HL-60/S4 treated with retinoic acid at 250 ng/mL for 4 days and 3 days (cell line): ENCODE results near the gene KCNT2.

ENCODE experiments used
- in situ Hi-C: fragments of 300-500 bp; cut with MboI; formaldehyde crosslinking; loops from 2 replicates; pipeline ENCODE4 v1.7.0; 2022; ENCODE audit warnings: low sequenced_read_pairs

The KCNT2 gene

GRCh38 chr1:196450143-196451095 is 157.8 kb downstream of the KCNT2 start:
- in situ Hi-C loops = no loop called here

DNA sequence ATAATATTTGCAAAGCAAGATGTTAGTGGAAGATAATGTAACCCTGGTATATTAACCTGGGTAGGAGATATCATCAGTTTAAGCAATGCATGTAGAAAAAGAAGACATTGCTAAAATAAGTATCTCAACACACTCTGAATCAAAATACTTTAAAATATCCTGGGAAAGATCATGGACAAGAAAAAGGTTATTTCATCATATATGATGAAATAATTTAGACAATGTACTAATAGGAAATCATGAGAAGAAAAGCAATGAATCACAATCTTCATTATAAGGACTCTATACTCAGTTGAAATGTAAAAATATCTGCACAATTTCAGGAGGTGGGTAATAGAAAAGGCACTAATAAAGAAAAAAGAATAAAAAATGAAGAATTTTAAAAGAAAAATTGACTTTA is 158.8 kb downstream of the KCNT2 start:
- in situ Hi-C loops = no loop called here

DNA sequence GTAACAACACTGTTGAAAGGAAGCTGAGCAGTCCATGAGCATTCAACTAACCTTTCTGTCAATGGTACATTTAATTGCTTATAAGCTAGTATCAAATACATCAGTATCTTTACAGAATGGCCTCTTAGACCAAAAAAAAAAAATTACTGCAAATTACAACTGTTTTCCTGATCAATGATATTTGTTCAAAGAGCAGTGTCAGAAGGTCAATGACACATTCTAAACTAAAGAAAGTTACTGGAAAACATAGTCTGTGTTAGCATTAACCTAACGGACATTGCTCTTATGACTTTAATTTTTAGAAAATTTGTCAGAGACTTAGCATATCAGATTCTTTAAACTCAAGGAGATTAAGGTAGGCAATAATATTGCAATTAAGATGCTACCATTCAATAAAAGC is 162.5 kb downstream of the KCNT2 start:
- in situ Hi-C loops = no loop called here

GRCh38 chr1:196444634-196445033 is 163.6 kb downstream of the KCNT2 start:
- in situ Hi-C loops = no loop called here

DNA sequence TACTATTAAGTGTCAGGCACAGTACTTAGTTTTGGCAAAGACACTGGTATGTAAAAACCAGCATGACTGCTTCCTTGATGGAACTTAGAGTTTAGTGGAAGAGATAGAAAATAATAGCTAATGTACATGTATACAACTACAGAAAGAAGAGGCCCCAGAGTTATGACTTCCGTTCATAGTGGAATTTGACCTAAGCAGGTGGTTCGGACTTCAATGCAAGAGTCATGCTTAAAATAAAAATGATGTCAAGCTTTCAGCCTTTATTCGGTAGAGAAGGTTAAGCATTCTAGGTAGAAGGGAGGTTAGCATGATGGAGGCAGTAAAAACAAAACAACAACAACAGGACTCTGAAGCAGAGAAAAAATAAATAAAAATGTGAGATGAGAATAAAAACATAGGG is 165.9 kb downstream of the KCNT2 start:
- in situ Hi-C loops = no loop called here

- in situ Hi-C loops = no loop called here
Observed at GRCh38 chr1:196440711-196441110, 167.5 kb downstream of the KCNT2 start.

DNA sequence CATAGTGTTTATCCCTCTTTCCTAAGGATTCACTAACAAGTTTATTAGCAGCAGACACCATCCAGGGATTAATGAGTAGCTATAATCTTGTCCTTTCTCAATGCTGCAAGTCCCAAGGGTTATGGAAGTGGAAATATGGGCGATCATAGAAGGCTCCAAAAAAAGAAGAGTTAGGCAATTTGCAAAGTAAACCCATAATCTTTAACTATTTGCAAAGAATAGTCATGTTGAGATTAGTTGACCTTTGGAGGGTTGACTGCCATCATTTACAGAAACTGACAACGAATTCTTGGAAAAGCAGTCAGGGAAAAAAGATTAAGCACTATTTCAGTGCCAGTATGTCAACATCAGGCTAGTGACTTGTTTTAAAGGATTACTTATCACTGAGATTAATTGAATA is 169.9 kb downstream of the KCNT2 start:
- in situ Hi-C loops = no loop called here

DNA sequence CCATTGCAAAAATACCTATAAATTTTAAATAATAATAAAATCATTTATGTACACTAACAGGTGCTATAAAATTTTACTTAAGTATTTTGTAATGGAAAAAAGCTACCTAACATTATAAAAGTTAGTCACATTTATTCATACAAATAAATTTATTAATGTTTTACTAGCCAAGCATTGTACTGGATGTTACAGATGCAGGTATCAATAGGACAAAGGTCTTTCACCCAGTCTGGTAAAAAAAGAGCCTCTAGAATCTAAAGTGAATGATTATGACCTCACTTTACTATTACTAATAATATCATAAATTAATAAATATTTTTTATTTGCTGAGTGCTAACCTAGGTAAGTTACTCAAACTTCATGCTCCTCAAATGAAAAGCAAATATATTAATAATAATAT is 170.6 kb downstream of the KCNT2 start:
- in situ Hi-C loops = no loop called here

GRCh38 chr1:196433000-196433399 is 175.2 kb downstream of the KCNT2 start:
- in situ Hi-C loops = no loop called here

GRCh38 chr1:196427976-196428734 is 180.1 kb downstream of the KCNT2 start:
- in situ Hi-C loops = no loop called here

DNA sequence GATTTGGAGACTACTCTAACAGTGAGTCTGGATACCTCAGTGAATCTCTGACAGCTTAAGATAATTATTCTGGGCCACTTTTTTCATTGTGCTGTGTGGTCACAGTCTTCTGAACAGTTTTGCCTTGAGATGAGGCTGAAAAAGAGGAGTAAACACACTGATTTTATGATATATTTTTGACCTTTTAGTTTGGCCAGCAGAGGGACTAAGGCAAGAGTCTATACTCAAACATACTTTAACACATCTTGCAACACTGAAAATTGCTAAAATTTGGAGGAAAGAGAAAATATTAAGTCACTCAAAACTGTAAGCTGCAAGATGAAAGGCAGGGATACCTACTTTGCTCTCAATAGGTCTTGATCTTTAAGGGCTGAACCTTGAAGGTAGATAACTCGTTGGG is 182.7 kb downstream of the KCNT2 start:
- in situ Hi-C loops = no loop called here

- in situ Hi-C loops = no loop called here
Observed at GRCh38 chr1:196423612-196424011, 184.6 kb downstream of the KCNT2 start.

GRCh38 chr1:196418772-196419171 is 189.5 kb downstream of the KCNT2 start:
- in situ Hi-C loops = no loop called here

DNA sequence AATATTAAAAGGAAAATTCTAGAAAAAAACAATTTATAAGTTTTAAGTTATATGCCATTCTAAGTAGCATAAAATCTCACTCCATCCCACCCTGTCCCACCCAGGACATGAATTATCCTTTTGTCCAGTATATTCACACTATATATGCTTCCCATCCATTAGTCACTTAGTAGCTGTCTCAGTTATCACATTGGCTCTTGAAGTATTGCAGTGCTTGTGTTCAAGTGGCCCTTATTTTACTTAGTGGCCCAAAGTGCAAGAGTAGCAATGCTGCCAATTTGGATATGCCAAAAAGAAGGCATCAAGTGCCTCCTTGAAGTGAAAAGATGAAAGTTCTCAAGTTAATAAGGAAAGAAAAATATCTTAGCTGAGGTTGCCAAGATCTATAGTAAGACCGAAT is 192.3 kb downstream of the KCNT2 start:
- in situ Hi-C loops = no loop called here

DNA sequence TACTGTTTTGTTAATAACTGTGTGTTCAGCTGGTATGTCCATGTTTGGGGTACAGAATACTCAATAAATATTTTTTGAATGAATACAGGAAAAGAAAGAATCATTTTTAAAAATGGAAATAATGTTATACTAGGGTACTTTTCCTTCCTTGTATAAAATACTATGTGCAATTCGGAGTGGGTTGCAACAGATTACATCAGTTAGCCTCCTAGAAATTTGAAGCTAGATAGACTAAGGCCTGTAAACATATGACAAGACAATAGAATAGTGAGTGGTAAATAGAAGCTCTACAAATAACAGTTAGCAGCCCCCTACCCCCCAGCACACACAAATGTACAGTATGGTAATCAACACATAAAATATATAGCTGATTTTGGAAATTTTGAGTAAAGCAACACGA is 195.9 kb downstream of the KCNT2 start:
- in situ Hi-C loops = no loop called here

DNA sequence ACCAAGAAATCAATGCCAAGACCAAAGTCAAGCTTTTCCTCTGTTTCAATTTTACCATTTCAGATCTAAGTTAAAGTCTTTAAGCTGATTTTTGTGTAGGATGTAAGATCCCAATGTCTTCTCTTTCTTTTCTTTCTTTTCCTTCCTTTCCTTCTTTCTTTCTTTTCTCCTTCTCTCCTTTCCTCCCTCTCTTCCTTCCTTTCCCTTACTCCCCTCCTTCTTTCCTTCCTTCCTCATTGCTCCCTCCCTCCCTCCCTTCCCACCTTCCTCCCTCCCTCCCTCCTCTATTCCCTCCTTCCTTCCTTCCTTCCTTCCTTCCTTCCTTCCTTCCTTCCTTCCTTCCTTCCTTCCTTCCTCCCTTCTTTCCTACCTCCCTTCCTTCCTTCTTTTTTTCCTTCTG is 197.5 kb downstream of the KCNT2 start:
- in situ Hi-C loops = no loop called here

- in situ Hi-C loops = no loop called here
Observed at GRCh38 chr1:196409586-196409985, 198.7 kb downstream of the KCNT2 start.

GRCh38 chr1:196407358-196408051 is 200.7 kb downstream of the KCNT2 start:
- in situ Hi-C loops = no loop called here

- in situ Hi-C loops = no loop called here
Observed at GRCh38 chr1:196405839-196406238, 202.4 kb downstream of the KCNT2 start.

DNA sequence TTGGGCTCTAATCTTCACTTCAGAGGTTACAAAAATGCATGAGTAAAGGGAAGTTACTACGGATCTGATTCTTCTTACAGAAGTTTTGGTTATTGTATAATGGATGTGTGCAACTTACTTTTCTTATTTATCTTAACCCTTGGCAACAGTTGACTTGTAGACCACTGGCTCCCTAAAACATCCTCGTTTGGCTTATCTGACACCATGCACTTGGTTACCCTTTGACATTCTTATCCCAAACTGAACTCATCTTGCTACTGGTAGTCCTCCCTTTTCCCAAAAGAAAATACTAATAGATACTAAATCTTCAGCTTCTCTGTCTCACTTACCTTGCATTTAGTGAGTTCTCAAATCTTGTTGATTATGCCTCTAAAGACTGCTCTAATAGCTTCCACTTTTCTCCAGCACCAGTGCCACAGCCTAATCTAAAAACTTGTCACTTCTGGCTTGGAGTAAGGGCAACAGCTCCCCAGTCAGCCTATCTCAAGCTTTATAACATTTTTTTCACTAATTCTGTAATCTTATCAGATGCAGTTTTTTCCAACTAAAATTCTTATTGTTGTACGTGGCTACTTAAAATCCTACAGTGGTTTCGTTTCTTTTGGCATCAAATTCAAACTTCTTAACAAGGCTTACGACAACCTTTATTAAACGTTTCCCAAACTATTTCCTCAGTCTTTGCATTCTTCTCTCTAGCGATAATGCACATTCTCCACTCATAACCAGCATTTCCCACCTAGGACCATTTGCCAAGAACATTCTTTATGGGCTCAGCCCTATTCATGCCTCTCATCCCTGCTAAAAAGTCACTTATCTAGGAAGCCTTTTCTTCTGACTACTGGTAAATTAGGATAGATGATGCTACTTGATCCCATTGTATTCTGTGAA is 204.2 kb downstream of the KCNT2 start:
- in situ Hi-C loops = no loop called here
